ENCODE data around the gene ADH7. TPM values are rescaled to one million over a fixed set of nuclear protein-coding genes. Genes with fewer than 3 reads are reported as not detected.

The ADH7 gene
- total RNA-seq, 2 donors from 2014 or later, result not detected

- no peak for TF ChIP-seq CTCF (IDR thresholded peaks at IDR 0.05)
- DNase-seq, result no peak
- Histone ChIP-seq H3K9ac (ENCODE audit: low read depth in 2 of 2, low read length in 2 of 2) (no peak overlapping the region), H3K4me1 (peaks cover 10% of the 10 kb centered on the region), H3K4me3 (no peak overlapping the region), H3K27ac (no peak overlapping the region), H3K9me3 (no peaks in the 10 kb centered on the region), H3K27me3 (no peaks in the 10 kb centered on the region), H3K36me3 (no peaks in the 10 kb centered on the region)
- intact Hi-C loops (cut with DNase I), result no loop called here
Measured at GRCh38 chr4:99400831-99401230, 34.3 kb downstream of the ADH7 start.

- DNase-seq, result no peak
- Histone ChIP-seq H3K4me3 (no peak overlapping the region), H3K9ac (ENCODE audit: low read depth in 2 of 2, low read length in 2 of 2) (no peak overlapping the region), H3K27me3 (no peaks in the 10 kb centered on the region), H3K27ac (no peak overlapping the region), H3K36me3 (no peaks in the 10 kb centered on the region), H3K9me3 (no peaks in the 10 kb centered on the region), H3K4me1 (peaks cover 1% of the 10 kb centered on the region)
- intact Hi-C loops (cut with DNase I), result no loop called here
- TF ChIP-seq CTCF (IDR thresholded peaks at IDR 0.05), result no peak
Measured at GRCh38 chr4:99399017-99399416, 36.1 kb downstream of the ADH7 start.

GRCh38 chr4:99395595-99396364, 39.4 kb downstream of the ADH7 start:
- no peaks in the 10 kb centered on the region for H3K9me3 ChIP-seq
- peak overlapping the region in 1 of 2 donors; percentile 15 for H3K9ac ChIP-seq (ENCODE audit: low read depth in 2 of 2, low read length in 2 of 2)
- no peaks in the 10 kb centered on the region for H3K36me3 ChIP-seq
- H3K27me3 ChIP-seq, result no peaks in the 10 kb centered on the region
- H3K27ac ChIP-seq, result no peak overlapping the region
- no peaks in the 10 kb centered on the region for H3K4me1 ChIP-seq
- no peak for TF ChIP-seq CTCF (IDR thresholded peaks at IDR 0.05)
- intact Hi-C loops (cut with DNase I), result no loop called here
- DNase-seq, result no peak
- no peak overlapping the region for H3K4me3 ChIP-seq

GRCh38 chr4:99394896-99395295, 40.2 kb downstream of the ADH7 start:
- H3K36me3 ChIP-seq, result no peaks in the 10 kb centered on the region
- H3K4me3 ChIP-seq, result no peak overlapping the region
- H3K9me3 ChIP-seq, result no peaks in the 10 kb centered on the region
- no peak for DNase-seq
- intact Hi-C loops (cut with DNase I), result no loop called here
- no peak overlapping the region for H3K27ac ChIP-seq
- no peaks in the 10 kb centered on the region for H3K4me1 ChIP-seq
- H3K27me3 ChIP-seq, result no peaks in the 10 kb centered on the region
- TF ChIP-seq CTCF (IDR thresholded peaks at IDR 0.05), result no peak
- no peak overlapping the region for H3K9ac ChIP-seq (ENCODE audit: low read depth in 2 of 2, low read length in 2 of 2)

- intact Hi-C loops (cut with DNase I), result no loop called here
- Histone ChIP-seq H3K4me3 (no peak overlapping the region), H3K9me3 (no peaks in the 10 kb centered on the region), H3K9ac (ENCODE audit: low read depth in 2 of 2, low read length in 2 of 2) (no peak overlapping the region), H3K4me1 (no peaks in the 10 kb centered on the region), H3K27me3 (no peaks in the 10 kb centered on the region), H3K36me3 (no peaks in the 10 kb centered on the region), H3K27ac (peak overlapping the region; percentile 15)
- no peak for DNase-seq
- no peak for TF ChIP-seq CTCF (IDR thresholded peaks at IDR 0.05)
Measured at GRCh38 chr4:99390055-99390454, 45.1 kb downstream of the ADH7 start.

Measured in colonic mucosa (tissue), 4 donors.